Right lobe of liver (tissue), 6 donors: Measurements from ENCODE around the gene AADAC. TPM values are rescaled to one million over a fixed set of nuclear protein-coding genes. Genes with fewer than 3 reads are reported as not detected.
"Not testable (repeated sequence)": the region's sequence is repeated elsewhere in the genome, so short reads cannot be mapped to it uniquely, and the experiment has no call there.

ENCODE experiments used
- ATAC-seq, 4 donors: fragments of 200-7000 bp; cut with Tn5 transposase; one replicate each; pipeline ENCODE4 v1.9.1; 2020; ENCODE audit warnings: mild to moderate bottlenecking in 4 of 4, moderate library complexity in 4 of 4
- DNase-seq, 3 donors: peaks; one replicate each; pipeline ENCODE4 v3.0.0-alpha.2; 2020
- H3K27ac ChIP-seq, 3 donors: fragments of 200-600 bp; one replicate each; pipeline ENCODE4 v1.8.0; 2022
- H3K27me3 ChIP-seq, 2 donors: fragments of 200-600 bp; one replicate each; pipeline ENCODE4 v1.8.0; 2022
- H3K36me3 ChIP-seq, 4 donors: fragments of 200-600 bp; sonication (generic) in 1 of 4; one replicate each; pipeline versions ENCODE4 v1.5.1 to v1.8.0; 2017 to 2022; ENCODE audit warnings: control low read depth in 1 of 4
- H3K4me1 ChIP-seq, 4 donors: fragments of 200-600 bp; sonication (generic) in 1 of 4; one replicate each; pipeline versions ENCODE4 v1.5.1 to v1.8.0; 2017 to 2022; ENCODE audit warnings: control low read depth in 1 of 4
- H3K4me3 ChIP-seq, 3 donors: fragments of 200-600 bp; one replicate each; pipeline ENCODE4 v1.8.0; 2022
- H3K9me3 ChIP-seq, 4 donors: fragments of 200-600 bp; sonication (generic) in 1 of 4; one replicate each; pipeline versions ENCODE4 v1.5.1 to v1.8.0; 2017 to 2022; ENCODE audit warnings: control low read depth in 1 of 4
- POLR2A ChIP-seq: fragments of 450-650 bp; IDR thresholded peaks from one replicate; pipeline ENCODE4 v1.6.1; 2017; ENCODE audit warnings: antibody characterized with exemption, mild to moderate bottlenecking
- WGBS: methylation state at CpG from one replicate; pipeline ENCODE4 v1.1.6; 2018; ENCODE audit warnings: low coverage, low lambda C conversion rate; ENCODE audit not compliant: insufficient coverage; ENCODE audit errors: missing lambda C conversion rate; 5-methylcytosine and 5-hydroxymethylcytosine counted together
- intact Hi-C, 2 donors: fragments of 100-400 bp; cut with DNase I; formaldehyde crosslinking; loops; one replicate each; pipeline versions ENCODE4 v1.11.2 to v1.14.1; 2022
- total RNA-seq, 6 experiments: library from RNA; depleted of rRNA in 2 of 6; stranded (reverse); fragments of >200 nt in 2 of 6; fragmentation: NEBNext Ultra II Directional in 3 of 6; extraction: Animal tissue kit (Norgen Biotek cat#: 25700) in 3 of 6; gene quantifications; one replicate each; pipeline versions ENCODE4 v1.1.0 to v1.2.4, GENCODE V29; 2016 to 2023
- TF ChIP-seq, protein P1 (sequence below), 4 donors: fragments of 200-600 bp in 3 of 4; fragments of 450-650 bp in 1 of 4; IDR thresholded peaks; one replicate each; pipeline versions ENCODE4 v1.5.1 to v1.8.0; 2016 to 2022; ENCODE audit warnings: antibody characterized with exemption in 4 of 4, mild to moderate bottlenecking in 2 of 4
- donor health status: DM: no; HTN: yes; CAD: no.
- donor health status: DM: no; HTN: no; CAD: no.
- donor health status: DM: no; HTN: no; CAD: no.
- donor health status: DM: no; HTN: yes; CAD: no.
- donor health status: DM: no; HTN: yes; CAD: no.

Gene AADAC
- total RNA-seq, 6 experiments from 2014 or later = 160 to 275 (median 229) TPM

DNA sequence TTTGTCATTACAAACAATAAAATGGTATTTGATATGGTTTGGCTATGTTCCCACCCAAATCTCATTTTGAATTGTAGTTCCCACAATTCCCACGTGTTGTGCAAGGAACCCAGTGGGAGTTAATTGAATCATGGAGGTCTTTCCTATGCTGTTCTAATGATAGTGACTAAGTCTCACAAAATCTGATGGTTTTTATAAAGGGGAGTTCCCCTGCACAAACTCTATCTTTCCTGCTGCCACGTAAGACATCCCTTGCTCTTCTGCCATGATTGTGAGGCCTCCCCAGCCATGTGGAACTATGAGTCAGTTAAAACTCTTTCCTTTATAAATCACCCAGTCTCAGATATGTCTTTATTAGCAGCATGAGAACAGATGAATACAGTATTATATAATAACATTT, 15.4 kb upstream of the AADAC start:
- Histone ChIP-seq H3K27me3 (no peaks in the 10 kb centered on the region), H3K4me1 (peaks cover 0 to 11% (median 0%) of the 10 kb centered on the region in 4 donors), H3K9me3 (no peaks in the 10 kb centered on the region), H3K4me3 (no peak overlapping the region), H3K36me3 (no peaks in the 10 kb centered on the region), H3K27ac (no peak overlapping the region)
- TF ChIP-seq POLR2A = no peak
- TF ChIP-seq, protein P1, sequence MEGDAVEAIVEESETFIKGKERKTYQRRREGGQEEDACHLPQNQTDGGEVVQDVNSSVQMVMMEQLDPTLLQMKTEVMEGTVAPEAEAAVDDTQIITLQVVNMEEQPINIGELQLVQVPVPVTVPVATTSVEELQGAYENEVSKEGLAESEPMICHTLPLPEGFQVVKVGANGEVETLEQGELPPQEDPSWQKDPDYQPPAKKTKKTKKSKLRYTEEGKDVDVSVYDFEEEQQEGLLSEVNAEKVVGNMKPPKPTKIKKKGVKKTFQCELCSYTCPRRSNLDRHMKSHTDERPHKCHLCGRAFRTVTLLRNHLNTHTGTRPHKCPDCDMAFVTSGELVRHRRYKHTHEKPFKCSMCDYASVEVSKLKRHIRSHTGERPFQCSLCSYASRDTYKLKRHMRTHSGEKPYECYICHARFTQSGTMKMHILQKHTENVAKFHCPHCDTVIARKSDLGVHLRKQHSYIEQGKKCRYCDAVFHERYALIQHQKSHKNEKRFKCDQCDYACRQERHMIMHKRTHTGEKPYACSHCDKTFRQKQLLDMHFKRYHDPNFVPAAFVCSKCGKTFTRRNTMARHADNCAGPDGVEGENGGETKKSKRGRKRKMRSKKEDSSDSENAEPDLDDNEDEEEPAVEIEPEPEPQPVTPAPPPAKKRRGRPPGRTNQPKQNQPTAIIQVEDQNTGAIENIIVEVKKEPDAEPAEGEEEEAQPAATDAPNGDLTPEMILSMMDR (IDR thresholded peaks at IDR 0.05) = no peak
- ATAC-seq (no peak), DNase-seq (no peak)
- intact Hi-C loops = no loop called here
- WGBS = 84% methylated on average over 2 of the region's 2 CpGs

DNA sequence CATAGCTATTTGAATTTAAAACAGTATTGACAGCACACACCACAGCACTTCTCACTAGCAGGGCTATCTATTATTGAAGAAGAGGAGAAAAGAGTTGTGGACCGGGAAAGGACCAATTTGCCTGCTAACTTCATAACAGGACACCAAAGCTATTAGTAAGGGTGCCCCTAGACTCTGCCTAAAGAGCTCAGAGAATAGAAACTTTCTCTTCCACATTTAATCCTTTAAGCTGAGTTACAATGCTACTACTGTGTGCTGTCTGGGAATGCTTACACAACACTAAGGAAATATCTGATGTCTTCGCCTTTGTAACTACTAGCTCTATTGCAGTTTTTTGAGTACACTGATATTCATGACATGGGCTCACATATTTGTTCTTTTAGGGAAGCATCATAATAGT, 13.5 kb upstream of the AADAC start:
- no peak overlapping the region for H3K27ac ChIP-seq
- no peaks in the 10 kb centered on the region for H3K36me3 ChIP-seq
- no peaks in the 10 kb centered on the region for H3K4me1 ChIP-seq
- intact Hi-C loops = no loop called here
- no peak for TF ChIP-seq POLR2A
- TF ChIP-seq, protein P1 (IDR thresholded peaks at IDR 0.05) = no peak
- H3K4me3 ChIP-seq = no peak overlapping the region
- H3K9me3 ChIP-seq = no peaks in the 10 kb centered on the region
- ATAC-seq = no peak
- no peak for DNase-seq
- WGBS = 90% methylated on average over 2 of the region's 2 CpGs
- no peaks in the 10 kb centered on the region for H3K27me3 ChIP-seq

DNA sequence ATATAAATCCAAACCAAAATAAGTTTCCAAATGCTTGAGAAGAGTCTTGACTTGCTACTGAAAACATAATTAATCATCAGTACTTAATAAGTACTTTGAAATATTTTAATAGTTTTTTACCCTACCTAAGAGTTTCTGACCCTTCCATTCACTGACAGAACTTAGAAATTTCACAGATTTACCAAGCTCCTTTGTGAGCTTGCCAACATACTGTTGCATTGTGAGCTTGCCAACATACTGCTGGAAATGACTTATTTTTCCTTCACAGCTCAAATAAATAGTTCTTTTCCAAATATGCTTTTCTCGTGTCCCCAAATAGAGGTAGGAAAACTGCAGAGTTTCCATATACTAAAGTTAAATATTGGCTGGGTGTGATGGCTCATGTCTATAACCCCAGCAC, 9.6 kb upstream of the AADAC start:
- no peak for DNase-seq
- TF ChIP-seq POLR2A = no peak
- TF ChIP-seq, protein P1 (IDR thresholded peaks at IDR 0.05) = no peak
- no peak for ATAC-seq
- no peaks in the 10 kb centered on the region for H3K4me1 ChIP-seq
- H3K36me3 ChIP-seq = no peaks in the 10 kb centered on the region
- no peaks in the 10 kb centered on the region for H3K27me3 ChIP-seq
- H3K4me3 ChIP-seq = no peak overlapping the region
- intact Hi-C loops = no loop called here
- H3K9me3 ChIP-seq = no peaks in the 10 kb centered on the region
- no peak overlapping the region for H3K27ac ChIP-seq
- 21% methylated on average over 1 of the region's 1 CpG for WGBS

DNA sequence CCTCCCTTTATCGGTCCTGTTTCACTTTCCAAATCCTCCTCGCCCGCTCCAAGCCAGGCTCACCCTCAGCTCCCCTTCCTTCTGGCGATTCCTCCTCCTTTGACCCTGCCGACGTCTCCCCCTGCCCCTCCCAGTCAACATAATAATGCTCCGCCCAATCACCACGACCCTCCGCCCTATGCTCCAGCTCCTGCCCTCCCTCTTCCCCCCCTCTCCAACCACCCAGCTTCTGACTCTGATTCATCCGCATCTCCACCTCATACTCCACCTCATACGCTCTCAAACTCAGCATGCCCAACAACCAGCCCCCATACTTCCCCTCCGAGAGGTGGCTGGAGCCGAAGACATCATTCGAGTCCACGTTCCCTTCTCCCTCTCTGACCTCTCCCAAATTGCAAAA, 7.1 kb upstream of the AADAC start:
- H3K4me1 ChIP-seq = no peaks in the 10 kb centered on the region
- DNase-seq = no peak
- no peak overlapping the region for H3K4me3 ChIP-seq
- no peak for TF ChIP-seq POLR2A
- TF ChIP-seq, protein P1 (IDR thresholded peaks at IDR 0.05) = no peak
- no peak for ATAC-seq
- no peaks in the 10 kb centered on the region for H3K9me3 ChIP-seq
- intact Hi-C loops = no loop called here
- no peak overlapping the region for H3K27ac ChIP-seq
- no peaks in the 10 kb centered on the region for H3K36me3 ChIP-seq
- 85% methylated on average over 12 of the region's 15 CpGs for WGBS
- H3K27me3 ChIP-seq = no peaks in the 10 kb centered on the region

DNA sequence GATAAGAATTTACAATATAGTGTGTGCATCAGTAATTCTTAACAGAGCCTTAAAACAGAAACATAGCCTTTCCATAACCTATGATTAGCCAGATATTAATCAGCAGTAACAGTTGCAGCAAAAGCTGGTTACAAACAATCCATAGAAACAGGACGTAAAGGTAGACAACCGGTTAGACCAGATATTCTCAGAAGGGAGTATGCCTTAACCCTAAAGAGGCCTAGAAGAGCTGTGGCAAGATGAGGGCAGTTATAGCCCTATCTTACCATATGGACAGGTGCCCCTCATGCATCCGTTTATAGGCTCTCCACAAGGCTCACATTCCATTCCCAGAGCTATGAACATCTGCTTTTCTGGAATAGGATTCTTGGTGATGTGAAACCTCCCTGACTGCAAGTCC, 5.0 kb upstream of the AADAC start:
- intact Hi-C loops, H3K27me3 ChIP-seq, ATAC-seq, H3K27ac ChIP-seq, DNase-seq, H3K9me3 ChIP-seq, H3K36me3 ChIP-seq, H3K4me1 ChIP-seq, H3K4me3 ChIP-seq: not testable (repeated sequence)
- WGBS = 79% methylated on average over 3 of the region's 3 CpGs
